ENCODE results near the gene STOML1.
"Not testable (repeated sequence)": the region's sequence is repeated elsewhere in the genome, so short reads cannot be mapped to it uniquely, and the experiment has no call there.

Gene STOML1

DNA sequence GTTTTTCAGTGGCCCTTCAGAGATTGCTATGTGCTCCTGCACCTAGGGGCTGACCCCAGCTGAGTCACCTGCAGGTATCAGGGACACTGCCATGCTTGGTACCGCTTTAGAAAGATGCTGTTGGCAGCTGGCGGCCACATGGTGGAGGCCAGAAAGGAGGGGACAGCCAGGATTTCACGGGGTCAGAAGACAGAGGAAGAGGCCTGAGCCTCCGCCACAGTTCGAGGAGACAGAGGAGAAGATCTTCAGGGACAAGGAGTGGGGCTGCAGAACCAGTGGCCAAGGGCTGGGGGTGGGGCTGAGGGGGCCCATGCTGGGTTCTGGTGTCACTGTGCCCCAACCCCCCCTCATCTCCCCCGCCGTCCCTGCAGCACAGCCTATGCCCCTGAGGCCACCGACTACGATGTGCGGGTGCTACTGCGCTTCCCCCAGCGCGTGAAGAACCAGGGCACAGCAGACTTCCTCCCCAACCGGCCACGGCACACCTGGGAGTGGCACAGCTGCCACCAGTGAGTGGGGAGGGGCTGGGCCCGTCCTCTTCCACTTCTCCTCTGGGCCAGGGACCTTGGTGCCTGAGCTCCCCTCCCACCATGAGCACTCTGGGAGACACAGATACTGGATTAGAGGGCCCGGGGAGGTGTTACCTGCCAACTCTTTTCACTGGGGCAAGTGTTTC, 45.9 kb downstream of the STOML1 start:
- DNase-seq (ENCODE audit: low read depth): no peak

DNA sequence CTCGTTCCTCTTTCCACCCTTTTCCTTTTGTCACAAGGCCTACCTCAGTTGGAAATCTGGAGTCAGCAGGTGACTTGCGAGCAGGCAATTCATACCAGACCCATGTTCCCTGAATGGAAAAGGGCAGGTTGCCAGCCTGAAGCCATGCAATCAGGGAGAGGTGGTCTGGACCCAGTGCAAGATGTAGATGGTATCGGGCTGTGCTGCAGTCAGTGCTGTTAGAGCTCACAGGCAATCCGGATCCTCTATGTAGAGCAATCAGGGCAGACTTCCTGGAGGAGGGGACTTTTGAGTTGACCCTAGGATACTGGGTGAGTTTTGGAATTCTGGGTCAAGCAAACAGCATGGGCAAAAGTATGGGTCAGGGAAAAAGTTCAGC, 47.0 kb downstream of the STOML1 start:
- DNase-seq (ENCODE audit: low read depth): no peak

DNA sequence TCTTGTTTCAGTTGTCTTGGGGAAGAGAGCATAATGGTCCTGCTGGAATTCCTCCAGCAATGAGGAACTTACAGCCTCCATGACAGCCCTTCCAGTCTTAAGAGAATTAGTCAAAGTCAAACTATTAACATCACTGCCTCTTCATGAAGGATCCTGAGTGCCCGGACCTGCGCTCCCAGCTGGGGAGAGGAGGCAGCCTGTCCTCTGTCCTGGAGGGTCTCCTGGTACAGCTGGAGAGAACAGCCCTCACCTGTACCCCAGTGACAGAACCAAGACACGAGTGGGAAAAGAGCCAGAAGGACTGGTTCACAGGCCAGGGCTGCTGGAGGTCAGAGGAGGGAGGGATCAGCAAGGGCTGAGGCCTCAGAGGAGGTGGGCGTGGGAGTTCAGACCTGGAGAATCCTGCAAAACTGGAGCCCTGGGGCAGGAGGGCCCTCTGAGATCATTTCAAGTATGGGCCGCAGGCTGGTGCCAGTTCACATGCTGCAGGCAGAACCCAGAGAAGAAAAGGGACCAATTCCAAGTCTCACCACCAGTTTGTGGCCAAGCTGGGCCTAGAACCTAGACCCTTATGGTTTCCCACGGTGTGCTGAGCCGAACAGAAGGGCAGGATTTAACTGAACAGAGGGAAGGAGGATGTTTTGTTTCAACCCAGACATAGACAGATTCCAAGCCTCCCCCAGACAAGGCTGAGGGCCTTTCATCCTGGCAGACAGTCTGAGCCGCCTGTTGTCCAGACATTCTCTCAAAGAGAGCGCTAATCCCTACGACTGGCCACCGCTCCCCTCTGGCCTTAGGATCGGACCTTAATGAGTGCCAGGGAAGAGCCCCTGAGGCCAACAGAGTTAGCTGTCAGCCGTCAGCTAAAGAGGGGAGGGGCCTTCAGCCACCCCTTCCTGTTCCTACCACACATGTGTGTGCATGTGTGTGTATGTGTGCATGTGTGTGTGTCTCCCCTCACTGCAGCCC, 47.6 kb downstream of the STOML1 start:
- no peak for DNase-seq (ENCODE audit: low read depth)

DNA sequence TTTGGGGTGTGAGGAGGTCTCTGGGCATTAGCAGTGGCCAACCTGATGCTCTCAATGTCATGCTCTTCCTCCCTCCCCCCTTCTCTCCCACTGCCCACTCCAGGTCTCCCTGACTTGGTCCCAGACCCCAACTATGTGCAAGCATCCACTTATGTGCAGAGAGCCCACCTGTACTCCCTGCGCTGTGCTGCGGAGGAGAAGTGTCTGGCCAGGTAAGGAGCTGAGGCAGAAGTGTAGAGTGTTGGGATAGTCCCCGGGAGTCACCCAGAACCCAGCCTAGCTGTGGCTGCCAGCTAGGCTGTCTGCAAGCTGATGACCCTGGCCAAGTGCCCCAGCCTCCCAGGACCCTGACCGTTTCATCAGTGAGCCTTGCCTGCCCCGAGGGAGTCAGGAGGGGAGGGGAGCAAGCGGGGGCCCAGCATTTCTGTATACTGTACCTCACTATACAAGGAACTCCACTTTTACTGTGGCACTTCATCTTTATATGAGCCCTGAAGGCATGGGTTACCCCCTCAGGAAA, 49.3 kb downstream of the STOML1 start:
- DNase-seq (ENCODE audit: low read depth): no peak

DNA sequence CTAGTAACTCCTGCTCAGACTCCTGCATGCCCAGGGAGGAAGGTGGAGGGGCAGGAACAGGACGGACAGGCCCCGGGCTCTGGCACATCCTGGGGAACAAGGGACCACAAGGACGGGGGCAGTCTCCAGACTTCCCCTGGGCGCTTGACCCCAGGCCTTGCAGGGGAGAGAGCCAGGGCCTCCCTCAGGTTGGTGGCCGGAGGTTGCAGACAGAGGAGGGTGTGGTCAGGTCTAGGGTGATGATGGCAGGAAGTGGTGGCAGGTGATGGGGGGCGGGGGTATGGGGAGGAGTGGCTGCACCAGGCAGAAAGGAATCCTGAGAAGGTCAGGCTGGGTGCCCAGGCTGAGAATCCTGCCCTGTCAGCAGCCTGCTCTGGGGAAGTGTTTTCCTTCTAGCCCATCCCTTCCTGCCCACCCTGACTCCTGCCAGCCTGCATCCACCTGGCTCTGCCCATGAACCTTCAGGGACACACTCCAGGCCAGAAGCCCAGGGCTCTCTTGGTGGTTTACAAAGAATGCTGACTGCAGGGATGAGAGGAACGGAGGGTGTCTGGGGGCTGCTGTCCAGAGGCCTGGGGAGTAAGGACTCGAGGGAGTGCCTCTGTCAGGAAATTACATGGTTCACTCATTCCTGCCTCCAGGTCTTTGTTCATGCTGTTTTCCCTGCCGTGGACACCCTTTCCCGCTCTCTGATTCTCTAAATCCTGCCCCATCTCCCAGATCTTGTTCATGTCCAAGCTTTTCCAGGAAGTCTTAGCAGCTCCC, 50.0 kb downstream of the STOML1 start:
- no peak for DNase-seq (ENCODE audit: low read depth)

DNA sequence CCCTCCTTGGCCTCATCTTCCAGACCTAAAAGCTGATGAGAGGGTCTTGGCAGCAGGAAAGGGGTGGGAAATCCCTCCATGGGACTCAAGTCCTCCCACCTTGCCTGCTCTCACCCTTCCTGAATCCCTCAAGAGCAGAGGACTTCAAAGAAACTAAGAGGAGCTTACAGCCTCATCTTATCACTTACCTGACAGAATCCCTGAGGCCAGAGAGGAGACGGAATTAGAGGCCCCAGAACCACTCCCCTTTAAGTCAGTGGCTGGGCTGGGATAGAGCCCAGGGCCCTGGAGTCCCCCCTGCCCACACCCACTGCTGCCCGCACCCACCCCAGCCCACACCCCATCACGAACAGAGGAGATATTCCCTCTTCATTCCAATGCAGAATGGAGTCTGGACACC, 50.6 kb downstream of the STOML1 start:
- DNase-seq (ENCODE audit: low read depth): no peak

DNA sequence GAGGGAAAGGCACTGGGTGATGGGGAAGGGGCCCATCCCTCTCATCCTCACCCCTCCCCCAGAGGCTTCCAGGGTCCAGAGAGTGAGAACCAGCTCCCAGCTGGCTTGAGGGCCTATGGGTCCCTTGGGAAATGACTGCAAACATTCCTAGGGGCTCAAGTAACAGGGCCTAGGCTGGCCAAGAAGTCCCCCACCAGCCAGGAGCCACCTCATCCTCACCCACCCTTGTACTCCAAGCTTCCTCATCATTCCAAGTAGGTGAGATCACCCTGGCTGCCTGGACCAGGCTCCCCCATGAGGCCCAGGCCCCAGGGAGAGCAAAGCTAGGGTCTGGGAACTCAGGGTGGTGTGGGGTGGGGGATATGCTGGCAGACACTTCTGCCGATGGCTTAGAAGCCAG, 51.1 kb downstream of the STOML1 start:
- DNase-seq (ENCODE audit: low read depth): peak; percentile 68

DNA sequence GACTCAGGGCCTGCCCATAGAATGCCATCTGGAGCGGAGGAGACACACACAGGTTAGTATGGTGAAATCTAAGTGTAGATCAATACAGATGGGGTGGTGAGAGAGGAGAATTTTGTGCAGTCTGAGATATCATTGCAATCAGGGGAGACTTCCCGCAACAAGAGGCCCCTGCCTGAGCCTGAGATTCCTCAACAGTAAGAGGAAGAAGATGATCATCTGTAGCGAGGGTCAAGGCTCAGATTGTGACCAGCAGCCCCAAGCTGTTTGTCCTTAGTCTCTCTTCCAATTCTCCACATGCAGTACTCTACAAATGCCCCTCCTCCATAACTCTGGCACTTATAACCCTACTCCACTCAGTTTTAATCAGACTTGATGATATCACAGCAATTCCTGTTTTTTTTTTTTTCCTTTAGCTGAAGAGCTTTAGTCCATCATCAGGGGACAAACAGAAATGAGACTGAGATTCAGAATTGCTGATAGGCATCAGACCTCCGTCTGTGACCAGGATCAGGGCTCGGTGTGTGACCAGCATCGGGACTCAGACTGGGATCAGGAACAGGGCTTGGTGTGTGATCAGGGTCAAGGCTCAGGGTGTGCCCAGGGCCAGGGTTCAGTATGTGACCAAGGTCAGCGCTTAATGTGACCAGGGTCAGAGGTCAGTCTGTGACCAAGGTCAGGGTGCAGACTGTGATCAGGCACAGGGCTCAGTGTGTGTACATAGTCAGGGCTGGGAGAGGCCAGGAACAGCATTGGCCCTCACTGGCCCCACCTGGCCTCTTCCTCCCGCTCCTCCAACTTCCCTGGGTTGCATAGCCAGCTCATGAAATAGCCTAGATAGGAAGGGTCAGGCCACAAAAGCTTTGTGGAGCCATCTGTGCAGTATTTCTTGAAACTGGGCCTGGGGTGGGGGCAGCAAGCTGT, 51.8 kb downstream of the STOML1 start:
- DNase-seq (ENCODE audit: low read depth): no peak

DNA sequence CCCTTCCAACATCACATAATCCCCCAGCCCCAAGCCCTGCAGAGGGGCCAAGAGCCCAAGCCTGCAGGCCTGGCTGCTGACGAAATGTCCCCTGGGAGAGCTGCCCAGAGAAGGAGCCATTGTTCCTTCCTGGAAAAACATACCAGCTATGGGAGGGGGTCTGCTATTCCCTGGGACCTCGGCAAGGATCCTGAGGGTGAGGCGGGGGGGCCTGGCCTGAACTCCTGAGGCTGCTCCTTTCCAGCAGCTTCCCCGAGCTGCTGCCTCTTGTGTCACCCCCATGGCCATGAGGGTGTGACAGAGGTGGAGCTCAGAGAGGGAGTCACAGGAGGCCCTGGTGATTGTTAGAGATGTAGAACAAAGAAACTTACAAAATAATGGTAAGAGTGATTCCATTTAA, 53.0 kb downstream of the STOML1 start:
- DNase-seq (ENCODE audit: low read depth): no peak

DNA sequence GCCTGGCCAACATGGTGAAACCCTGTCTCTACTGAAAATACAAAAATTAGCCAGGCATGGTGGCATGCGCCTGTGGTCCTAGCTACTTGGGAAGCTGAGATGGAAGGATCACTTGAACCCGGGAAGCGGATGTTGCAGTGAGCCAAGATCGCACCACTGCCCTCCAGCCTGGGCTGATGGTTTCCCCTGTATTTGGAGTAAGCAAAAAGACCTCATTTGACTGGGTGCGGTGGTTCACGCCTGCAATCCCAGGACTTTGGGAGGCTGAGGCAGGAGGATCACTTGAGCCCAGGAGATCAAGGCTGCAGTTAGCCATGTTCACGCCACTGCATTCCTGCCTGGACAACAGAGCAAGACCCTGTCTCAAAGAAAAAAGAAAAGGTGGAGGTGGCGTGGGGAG, 53.6 kb downstream of the STOML1 start:
- not testable (repeated sequence) for DNase-seq (ENCODE audit: low read depth)

DNA sequence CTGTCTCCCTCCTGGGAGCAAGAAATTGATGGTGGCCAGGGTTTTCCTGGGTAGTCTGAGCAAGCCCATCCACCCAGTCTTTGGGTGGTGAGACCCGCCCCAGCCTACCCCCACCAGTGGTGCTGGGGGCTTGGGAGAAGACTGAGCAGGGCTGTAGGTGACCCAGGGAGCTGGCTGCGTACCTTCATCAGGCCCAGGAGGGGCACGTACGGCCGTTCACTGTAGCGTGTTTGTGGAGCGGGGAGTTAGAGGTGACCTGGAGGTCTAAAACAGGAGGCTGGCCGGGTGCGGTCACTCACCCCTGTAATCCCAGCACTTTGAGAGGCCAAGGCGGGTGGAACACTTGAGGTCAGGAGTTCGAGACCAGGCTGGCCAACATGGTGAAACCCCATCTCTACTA, 54.4 kb downstream of the STOML1 start:
- DNase-seq (ENCODE audit: low read depth): no peak

DNA sequence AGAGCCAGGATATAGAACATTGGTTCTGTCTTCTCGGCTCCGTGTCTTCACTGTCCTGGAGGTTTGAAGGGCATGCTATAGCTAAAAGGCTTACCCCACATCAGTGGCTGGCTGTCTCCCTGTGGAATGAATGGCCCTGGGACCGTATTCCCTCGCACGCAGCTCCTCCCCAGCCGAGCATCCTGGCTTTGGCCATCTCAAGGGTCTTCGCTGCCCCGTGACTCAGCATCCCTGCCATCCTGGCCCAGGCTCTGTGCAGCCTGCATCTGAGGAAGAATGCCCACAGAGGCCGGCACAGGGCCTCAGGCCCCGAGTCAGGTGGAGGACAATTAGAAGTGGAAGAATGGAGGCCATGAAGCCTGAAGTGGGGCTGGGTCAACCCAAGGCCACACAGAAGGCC, 54.8 kb downstream of the STOML1 start:
- DNase-seq (ENCODE audit: low read depth): no peak

DNA sequence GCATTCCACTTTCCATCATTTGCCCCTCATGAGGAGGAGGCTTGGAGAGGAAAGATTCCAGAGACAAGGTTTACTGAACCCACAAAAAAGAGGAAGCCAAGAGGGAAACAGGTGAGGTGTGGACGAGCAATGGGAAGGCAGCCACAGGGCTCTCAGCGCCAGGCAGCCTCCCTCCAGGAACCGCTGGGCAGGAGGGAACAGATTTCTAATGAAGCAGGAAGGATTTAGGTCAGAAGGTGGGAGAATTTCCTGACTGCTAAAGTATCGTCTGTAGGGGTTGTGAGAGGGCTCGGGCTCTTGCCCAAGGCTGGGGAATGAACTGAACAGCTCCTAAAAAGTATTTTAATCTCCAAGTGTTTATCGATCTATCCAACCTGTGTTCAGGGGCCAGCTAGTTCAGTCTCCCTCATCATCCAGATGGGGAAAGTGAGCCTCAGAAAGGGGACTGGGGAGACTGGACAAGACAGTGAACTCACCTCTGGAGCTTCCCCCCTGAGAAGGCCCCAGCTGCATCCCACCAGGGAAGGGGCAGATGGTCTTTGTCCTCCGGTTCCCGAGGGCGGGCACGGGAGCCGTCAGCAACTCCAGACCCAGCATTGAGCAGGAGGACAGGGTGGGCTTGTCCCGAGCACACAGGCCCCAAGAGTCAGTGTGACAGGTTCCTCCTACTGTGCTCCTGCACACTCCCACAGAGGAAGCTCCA, 55.4 kb downstream of the STOML1 start:
- no peak for DNase-seq (ENCODE audit: low read depth)

DNA sequence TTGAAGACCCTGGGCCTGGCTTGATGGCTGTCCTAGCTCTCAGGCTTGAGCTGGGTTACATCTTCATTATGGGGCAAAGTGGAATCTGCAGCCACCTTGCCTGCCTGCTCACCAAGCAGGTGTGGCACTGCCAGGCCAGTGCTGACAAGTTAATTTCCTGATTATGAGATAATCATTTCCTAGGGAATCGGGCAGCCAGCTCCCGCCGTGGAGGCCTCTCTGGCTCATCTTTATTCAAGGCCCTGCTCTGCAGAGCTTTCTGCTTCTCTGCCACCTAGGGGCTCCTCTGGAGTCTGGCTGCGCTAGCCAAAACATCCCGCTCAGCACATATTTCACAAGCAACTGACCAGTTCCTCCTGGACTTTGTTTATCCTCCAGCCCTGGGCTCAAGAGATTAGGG, 55.9 kb downstream of the STOML1 start:
- DNase-seq (ENCODE audit: low read depth): no peak

DNA sequence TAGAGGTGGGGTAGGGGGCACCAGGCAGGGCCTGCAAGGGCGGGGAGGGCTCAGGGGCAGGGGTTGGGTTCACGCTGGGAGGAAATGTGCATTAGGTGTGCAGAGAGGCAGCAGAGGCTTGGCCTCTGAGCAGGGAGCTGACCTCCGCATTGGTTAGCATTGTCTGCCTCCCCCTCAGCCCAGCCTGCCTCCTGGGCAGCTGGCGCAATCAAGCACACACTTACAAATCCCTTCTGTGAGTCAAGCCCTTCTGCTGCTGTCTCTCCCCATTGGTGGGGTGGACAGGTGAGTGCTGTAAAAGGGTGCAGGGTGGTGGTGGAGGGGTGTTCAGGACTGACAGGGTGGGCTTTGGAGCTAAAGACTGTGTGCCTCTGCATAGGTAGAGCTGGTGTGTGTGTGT, 56.5 kb downstream of the STOML1 start:
- DNase-seq (ENCODE audit: low read depth): no peak

DNA sequence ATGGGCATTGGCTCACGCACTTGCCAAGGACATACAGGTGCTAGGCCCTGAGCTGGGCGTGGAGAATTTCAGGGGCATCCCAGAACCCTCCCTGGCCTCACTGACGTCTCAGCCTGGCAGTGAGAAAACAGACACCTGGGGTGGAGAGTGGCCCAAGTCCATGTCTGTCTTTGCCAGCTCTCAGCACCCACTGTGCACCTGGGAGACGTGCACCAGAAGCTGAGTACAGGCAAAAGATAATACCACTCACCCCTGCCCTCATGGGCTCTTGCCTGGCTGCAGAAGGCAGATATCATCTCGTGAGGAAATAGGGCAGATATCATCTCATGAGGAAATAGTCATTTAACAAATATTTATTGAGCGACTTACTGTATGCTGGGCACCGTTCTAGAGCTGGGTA, 57.8 kb downstream of the STOML1 start:
- DNase-seq (ENCODE audit: low read depth): no peak

DNA sequence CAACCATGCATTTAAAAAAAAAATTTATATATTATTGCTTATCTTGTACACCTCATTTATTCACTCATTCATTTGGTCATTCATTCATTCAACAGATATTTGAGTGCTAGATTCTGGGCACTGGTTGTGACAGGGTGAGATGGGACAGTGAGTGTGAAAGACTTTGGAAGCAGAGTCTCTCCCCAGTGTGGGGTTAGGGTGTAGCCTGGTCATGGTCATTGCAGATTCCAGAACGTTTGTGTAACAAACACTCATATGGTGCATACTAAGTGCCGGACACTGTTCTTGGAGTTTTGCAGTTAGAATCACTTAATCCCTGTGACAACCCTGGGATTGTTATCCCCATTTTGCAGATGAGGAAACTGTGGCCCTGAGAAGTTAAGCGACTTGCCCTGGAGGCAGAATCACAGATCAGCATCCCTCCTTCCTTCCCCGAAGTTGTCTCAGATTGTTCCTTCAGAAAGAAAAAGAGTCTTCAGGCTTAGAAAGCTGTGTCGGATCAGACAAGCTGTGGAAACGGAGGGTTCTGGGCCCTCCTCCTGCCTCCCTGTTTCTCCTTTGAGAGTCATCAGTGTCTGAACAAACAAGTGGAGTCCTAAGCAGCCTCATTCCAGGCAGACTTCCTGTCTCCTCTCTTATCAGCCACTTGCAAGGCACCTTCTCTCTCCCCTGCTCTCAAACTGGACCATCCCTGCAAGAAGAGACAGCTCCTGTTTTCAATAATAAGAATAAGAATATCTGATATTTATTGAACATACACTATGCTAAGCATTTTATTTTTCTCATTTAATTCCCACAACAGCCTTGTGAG, 59.5 kb downstream of the STOML1 start:
- no peak for DNase-seq (ENCODE audit: low read depth)

DNA sequence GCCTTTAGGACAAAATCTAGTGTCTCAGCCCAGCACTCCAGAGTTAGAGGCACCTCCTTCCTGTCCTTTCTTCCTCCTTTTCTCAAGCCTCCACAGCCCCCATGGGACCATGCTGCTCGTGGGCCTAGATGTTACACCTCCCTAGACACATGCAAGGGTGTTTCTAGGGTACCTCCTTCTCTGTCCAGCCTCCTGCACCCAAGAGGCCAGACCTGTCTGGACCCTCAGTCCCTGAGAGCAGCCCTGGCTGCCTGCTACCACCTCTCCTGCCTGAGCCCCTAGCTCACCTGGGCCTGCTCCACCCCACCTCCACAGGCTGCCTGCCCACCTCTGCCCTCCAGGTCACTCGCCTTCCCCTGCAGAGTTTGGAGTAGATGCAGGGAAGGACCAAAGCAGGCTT, 60.7 kb downstream of the STOML1 start:
- no peak for DNase-seq (ENCODE audit: low read depth)

DNA sequence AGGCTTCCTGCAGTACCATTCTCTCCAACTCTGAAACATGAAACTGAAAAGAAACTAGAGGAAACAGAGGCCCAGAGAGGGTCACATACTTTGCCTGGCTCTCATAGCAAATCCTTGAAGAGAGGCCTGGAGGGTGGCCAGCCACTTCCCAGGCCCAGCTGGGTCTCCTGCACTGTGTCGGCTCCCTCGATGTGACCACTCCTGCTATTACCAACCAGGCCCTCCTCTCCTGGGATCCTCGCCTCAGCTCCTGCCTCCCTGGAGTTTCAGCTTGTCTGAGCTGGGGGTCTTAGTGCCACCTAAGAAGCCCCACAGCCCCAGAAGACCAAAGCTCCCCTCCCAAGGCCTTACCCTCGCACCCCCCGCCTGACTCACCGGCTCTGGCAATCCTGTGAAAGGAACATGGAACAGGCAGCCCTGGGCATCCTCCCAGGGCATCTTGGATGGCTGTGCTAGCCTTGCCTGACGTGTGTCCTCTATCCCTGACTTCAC, 61.3 kb downstream of the STOML1 start:
- peak; percentile 74 for DNase-seq (ENCODE audit: low read depth)

DNA sequence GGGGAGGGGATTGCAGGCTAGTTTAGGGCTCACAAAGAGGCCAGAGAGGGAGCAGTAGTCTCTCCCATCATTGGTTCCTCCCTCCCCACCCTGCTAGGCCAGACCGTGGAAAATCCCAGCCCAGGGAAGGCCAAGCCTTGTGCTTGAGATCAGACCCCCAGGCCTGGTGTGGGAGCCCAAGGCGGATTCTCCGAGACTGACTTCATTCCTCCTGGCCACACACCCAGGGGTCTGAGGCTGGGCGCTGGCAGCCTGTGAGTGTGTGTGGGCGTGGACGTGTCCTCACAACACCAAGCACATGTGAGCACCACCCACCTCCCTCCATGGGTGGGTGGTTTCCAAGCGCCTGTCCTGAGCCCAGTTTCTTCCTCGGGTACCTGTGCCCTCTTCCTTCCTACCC, 61.7 kb downstream of the STOML1 start:
- DNase-seq (ENCODE audit: low read depth): peak; percentile 61
